ENCODE measurements around the gene SLC38A4. TPM values are rescaled to one million over a fixed set of nuclear protein-coding genes. Genes with fewer than 3 reads are reported as not detected.
A peak's percentile ranks its signal among the peaks of the same experiment; 100 is the strongest.

Gene SLC38A4
- total RNA-seq, 2 experiments from 2014 or later = not detected

DNA sequence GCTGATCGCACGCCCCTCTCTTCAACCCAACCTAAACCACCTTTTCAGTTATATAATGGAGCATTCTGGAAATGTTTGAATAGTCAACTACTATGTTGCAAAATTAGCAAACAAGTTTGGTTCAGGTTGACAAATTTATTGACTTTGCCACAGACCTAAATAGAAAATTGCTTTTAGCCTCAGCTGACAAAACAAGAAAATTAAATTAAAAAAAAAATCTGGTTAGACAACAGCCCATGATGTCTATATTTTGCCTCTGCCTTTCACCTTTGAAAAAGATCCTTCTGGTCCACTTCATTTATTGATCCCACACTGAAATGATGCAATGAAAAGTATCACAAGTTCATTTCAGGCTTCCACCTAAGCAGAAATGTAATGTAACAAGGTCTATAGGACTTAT, 17.5 kb downstream of the SLC38A4 start:
- no peaks in the 10 kb centered on the region for H3K36me3 Mint-ChIP-seq (ENCODE audit: low read depth)
- H3K27me3 Mint-ChIP-seq (ENCODE audit: low read depth) = peaks cover 17% of the 10 kb centered on the region
- DNase-seq = no peak
- peaks cover 3% of the 10 kb centered on the region for H3K4me1 Mint-ChIP-seq (ENCODE audit: low read depth)
- H3K4me3 Mint-ChIP-seq = no peak overlapping the region
- H3K9me3 Mint-ChIP-seq = no peaks in the 10 kb centered on the region
- intact Hi-C loops (cut with micrococcal nuclease) = no loop called here
- CTCF ChIA-PET = no interaction called here
- no peak overlapping the region for H3K27ac Mint-ChIP-seq

DNA sequence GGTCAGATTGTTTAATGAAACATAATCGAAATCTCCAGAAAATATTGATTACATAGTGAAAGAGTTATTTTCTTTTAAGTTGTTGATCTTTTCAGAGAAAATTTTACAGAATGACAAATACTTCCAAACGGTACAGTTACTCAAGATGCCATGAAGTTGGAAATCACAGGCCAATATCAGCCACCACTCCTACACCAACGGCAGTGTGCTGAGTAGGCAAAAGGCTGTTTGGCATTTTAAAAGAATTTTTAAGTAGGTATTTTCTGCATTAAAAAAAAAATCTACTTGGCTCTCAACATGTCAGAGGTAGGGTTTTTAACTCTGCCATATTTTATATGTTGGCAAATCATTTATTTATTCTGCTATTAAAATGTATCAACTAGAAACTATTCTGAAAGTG, 21.7 kb downstream of the SLC38A4 start:
- no peak overlapping the region for H3K27ac Mint-ChIP-seq
- no peaks in the 10 kb centered on the region for H3K9me3 Mint-ChIP-seq
- intact Hi-C loops (cut with micrococcal nuclease) = no loop called here
- DNase-seq = no peak
- CTCF ChIA-PET = no interaction called here
- H3K27me3 Mint-ChIP-seq (ENCODE audit: low read depth) = peaks cover 20% of the 10 kb centered on the region
- no peaks in the 10 kb centered on the region for H3K4me1 Mint-ChIP-seq (ENCODE audit: low read depth)
- H3K36me3 Mint-ChIP-seq (ENCODE audit: low read depth) = no peaks in the 10 kb centered on the region
- no peak overlapping the region for H3K4me3 Mint-ChIP-seq

DNA sequence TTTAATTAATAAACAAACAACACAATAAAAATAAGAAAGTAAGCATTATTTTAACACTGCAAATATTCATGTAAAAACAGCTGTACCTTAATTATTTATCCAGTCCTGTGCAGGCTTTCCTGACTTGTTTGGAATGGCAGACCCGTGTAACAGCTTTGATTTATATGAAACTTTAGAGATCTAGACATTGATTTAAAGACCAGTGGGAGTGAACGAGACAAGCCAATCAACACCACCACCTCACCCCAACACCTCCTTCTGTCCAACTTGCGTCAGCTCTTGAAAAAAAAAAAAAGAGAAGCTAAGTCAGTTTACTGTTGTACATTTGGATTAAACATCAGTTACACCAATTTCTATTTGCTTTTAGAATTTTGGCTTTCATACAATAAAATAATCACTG, 22.3 kb downstream of the SLC38A4 start:
- DNase-seq = no peak
- intact Hi-C loops (cut with micrococcal nuclease) = no loop called here
- Mint-ChIP-seq H3K4me1 (ENCODE audit: low read depth) (no peaks in the 10 kb centered on the region), H3K9me3 (no peaks in the 10 kb centered on the region), H3K4me3 (no peak overlapping the region), H3K36me3 (ENCODE audit: low read depth) (no peaks in the 10 kb centered on the region), H3K27me3 (ENCODE audit: low read depth) (peaks cover 20% of the 10 kb centered on the region), H3K27ac (no peak overlapping the region)
- CTCF ChIA-PET = no interaction called here

DNA sequence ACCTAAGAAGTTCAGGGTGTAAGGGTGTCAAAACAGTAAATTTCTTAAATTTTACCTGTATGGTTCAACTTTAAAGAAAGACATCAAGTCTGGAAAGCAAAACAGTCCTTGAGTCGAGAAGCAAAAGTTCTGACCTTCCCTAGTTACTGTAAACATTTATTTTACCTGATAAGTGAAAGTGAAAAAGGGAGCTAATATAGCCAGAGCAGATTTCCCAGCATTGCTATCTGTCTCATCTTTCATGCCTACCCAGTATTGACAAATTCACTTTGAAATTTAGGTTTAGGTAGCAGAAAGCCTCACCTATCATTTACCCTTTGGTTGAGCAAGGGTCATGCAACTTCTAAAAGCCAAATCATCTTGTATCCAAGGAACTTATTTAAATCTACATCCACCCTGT, 24.5 kb downstream of the SLC38A4 start:
- intact Hi-C loops (cut with micrococcal nuclease) = no loop called here
- Mint-ChIP-seq H3K36me3 (ENCODE audit: low read depth) (no peaks in the 10 kb centered on the region), H3K27ac (no peak overlapping the region), H3K4me3 (no peak overlapping the region), H3K9me3 (no peaks in the 10 kb centered on the region), H3K4me1 (ENCODE audit: low read depth) (no peaks in the 10 kb centered on the region), H3K27me3 (ENCODE audit: low read depth) (peaks cover 18% of the 10 kb centered on the region)
- CTCF ChIA-PET = no interaction called here
- no peak for DNase-seq

DNA sequence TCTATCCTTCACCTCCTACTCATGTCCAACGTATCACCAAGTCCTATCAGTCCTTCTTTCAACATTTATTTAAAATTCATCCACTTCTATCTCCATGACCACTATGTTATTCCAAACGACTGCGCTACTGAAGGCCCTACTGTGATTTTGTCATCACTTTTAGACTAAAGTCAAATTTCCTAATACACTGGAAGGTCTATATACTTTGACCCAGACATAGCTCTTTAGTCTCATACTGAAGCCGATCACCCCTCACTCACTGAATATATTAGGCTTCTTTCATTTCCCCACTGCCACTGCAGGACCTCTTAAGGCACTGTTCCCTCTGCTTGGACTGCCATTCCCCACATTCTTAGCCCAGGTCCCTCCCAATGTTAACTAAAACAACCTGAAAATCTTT, 25.6 kb downstream of the SLC38A4 start:
- intact Hi-C loops (cut with micrococcal nuclease) = no loop called here
- H3K4me1 Mint-ChIP-seq (ENCODE audit: low read depth) = peaks cover 9% of the 10 kb centered on the region
- H3K4me3 Mint-ChIP-seq = no peak overlapping the region
- H3K27ac Mint-ChIP-seq = no peak overlapping the region
- no peaks in the 10 kb centered on the region for H3K36me3 Mint-ChIP-seq (ENCODE audit: low read depth)
- peaks cover 10% of the 10 kb centered on the region for H3K27me3 Mint-ChIP-seq (ENCODE audit: low read depth)
- no peaks in the 10 kb centered on the region for H3K9me3 Mint-ChIP-seq
- CTCF ChIA-PET = no interaction called here
- DNase-seq = no peak

DNA sequence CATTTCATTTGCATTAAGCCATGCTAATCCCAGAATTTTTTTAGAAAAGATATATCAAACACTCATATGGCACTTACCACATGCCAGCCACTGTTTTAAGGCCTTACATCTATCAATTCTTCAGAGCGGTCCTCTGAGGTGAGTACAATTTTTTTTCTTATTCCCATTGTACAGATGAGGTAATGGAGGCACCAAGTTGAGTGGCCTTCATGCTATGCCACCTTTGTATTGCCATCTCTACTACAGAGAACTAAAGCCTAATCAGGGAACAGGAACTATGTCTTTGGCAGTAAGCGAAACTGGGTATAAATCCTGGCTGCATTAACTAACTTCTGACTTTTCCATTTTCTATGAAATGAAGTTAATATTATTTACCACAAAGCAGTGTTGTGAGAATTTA, 27.1 kb downstream of the SLC38A4 start:
- no peaks in the 10 kb centered on the region for H3K36me3 Mint-ChIP-seq (ENCODE audit: low read depth)
- H3K4me3 Mint-ChIP-seq = no peak overlapping the region
- H3K4me1 Mint-ChIP-seq (ENCODE audit: low read depth) = peaks cover 18% of the 10 kb centered on the region
- H3K27ac Mint-ChIP-seq = no peak overlapping the region
- DNase-seq = no peak
- peaks cover 5% of the 10 kb centered on the region for H3K27me3 Mint-ChIP-seq (ENCODE audit: low read depth)
- no peaks in the 10 kb centered on the region for H3K9me3 Mint-ChIP-seq
- intact Hi-C loops (cut with micrococcal nuclease) = loop anchor here (10.0 kb wide), 1 partner anchor 1564 kb away; no protein-coding TSS in a partner anchor
- CTCF ChIA-PET = no interaction called here

DNA sequence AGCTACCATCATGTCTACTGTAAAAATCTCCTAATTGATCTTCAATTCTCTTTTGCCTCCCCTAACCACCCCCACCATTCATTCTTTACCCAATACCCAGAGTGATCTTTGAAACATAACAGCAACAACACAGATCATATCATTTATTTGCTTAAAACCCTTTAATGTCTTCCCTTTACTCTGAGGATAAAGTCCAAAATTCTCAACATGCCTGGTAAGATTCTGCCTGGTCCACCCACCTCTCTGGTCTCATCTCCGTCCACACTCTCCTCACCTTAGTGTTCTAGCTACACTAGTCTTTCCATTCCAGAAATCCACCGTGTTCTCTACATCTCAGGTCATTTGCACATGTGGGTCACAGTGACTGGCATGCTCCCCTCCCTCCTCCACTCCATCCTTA, 27.7 kb downstream of the SLC38A4 start:
- no peak overlapping the region for H3K4me3 Mint-ChIP-seq
- DNase-seq = no peak
- H3K27ac Mint-ChIP-seq = no peak overlapping the region
- H3K4me1 Mint-ChIP-seq (ENCODE audit: low read depth) = peaks cover 24% of the 10 kb centered on the region
- no peaks in the 10 kb centered on the region for H3K36me3 Mint-ChIP-seq (ENCODE audit: low read depth)
- CTCF ChIA-PET = no interaction called here
- H3K27me3 Mint-ChIP-seq (ENCODE audit: low read depth) = peaks cover 5% of the 10 kb centered on the region
- intact Hi-C loops (cut with micrococcal nuclease) = loop anchor here (10.0 kb wide), 1 partner anchor 1563 kb away; no protein-coding TSS in a partner anchor
- no peaks in the 10 kb centered on the region for H3K9me3 Mint-ChIP-seq

DNA sequence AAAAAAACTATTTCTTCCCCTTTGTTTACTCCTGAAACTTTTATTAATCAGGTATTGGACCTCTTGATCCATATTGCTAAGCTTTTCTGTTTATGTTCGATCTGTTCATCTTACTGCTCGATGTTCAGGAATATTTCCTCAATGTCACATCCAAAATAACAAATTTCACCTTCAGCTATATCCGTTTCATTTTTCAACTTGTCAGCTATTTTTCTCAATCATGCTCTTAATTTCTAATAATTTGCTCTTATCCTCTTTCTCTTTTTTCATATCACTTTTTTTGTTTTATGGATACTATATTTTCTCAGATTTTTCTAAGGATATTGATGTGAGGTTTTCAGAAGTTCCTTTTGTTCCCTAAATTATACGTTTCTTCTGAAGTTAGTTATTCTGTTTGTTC, 29.8 kb downstream of the SLC38A4 start:
- no peak overlapping the region for H3K4me3 Mint-ChIP-seq
- no peaks in the 10 kb centered on the region for H3K9me3 Mint-ChIP-seq
- no peak overlapping the region for H3K27ac Mint-ChIP-seq
- H3K27me3 Mint-ChIP-seq (ENCODE audit: low read depth) = peaks cover 5% of the 10 kb centered on the region
- H3K36me3 Mint-ChIP-seq (ENCODE audit: low read depth) = no peaks in the 10 kb centered on the region
- intact Hi-C loops (cut with micrococcal nuclease) = loop anchor here (2.0 to 10.0 kb wide), 5 partner anchors 245 to 1561 kb away; no protein-coding TSS in a partner anchor
- DNase-seq = no peak
- H3K4me1 Mint-ChIP-seq (ENCODE audit: low read depth) = peaks cover 24% of the 10 kb centered on the region
- CTCF ChIA-PET = interaction anchor here (0.6 to 0.7 kb wide), 2 partner anchors 136 to 1268 kb away, joined by 3 to 4 read pairs; no protein-coding TSS in a partner anchor

DNA sequence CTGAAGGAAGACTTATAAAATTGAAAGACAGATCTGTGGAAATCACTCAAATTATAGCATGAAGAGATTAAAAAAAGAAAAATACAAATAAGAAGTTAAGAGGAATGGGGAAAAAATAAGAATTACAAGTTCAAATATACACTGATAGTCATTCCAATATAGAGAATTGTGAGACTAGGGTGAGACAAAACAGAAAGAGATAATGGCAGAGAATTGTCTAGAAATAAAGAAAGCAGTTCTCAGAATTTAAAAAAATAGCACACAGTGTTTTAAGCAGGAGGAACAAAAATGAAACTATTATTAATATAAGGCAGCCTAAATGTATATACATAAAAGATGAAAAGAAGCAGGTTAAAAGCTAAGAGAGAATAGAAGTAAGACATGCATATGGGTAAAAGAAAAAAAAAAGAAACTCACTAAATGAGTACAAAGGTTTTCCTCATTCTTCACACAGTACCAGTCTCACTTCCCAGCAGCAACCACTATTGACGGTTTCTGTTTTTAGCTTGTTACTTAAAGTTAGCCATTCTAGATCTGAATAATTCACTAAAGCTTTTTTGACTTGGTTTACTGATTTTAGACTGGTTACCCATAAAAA, 31.1 kb downstream of the SLC38A4 start:
- Mint-ChIP-seq H3K4me1 (ENCODE audit: low read depth) (peaks cover 27% of the 10 kb centered on the region), H3K27me3 (ENCODE audit: low read depth) (no peaks in the 10 kb centered on the region), H3K27ac (peak overlapping the region; percentile 80), H3K36me3 (ENCODE audit: low read depth) (no peaks in the 10 kb centered on the region), H3K4me3 (no peak overlapping the region), H3K9me3 (no peaks in the 10 kb centered on the region)
- intact Hi-C loops (cut with micrococcal nuclease) = loop anchor here (1.0 to 10.0 kb wide), 7 partner anchors 244 to 1560 kb away; no protein-coding TSS in a partner anchor
- DNase-seq = peak; percentile 46
- CTCF ChIA-PET = no interaction called here

DNA sequence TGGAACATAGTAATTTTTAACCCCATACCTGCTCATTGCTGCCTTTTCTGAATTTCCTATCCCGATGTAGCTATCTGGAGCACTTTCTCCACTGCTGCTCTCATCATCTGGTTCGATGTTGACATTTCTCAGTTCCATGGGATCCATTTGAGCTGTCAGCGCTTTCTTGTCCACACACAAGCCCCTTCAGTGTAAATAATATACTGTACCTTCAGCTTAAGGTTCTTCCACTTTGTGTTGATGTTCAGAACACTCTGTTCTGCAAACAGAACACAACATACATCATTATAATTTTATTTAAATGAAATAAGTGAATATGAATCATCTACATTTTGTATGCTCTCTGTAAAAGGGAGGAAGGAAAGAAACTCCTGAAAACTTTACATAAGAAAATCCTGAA, 32.9 kb downstream of the SLC38A4 start:
- no peak overlapping the region for H3K4me3 Mint-ChIP-seq
- CTCF ChIA-PET = no interaction called here
- no peak overlapping the region for H3K27ac Mint-ChIP-seq
- H3K4me1 Mint-ChIP-seq (ENCODE audit: low read depth) = peaks cover 39% of the 10 kb centered on the region
- no peaks in the 10 kb centered on the region for H3K27me3 Mint-ChIP-seq (ENCODE audit: low read depth)
- H3K36me3 Mint-ChIP-seq (ENCODE audit: low read depth) = no peaks in the 10 kb centered on the region
- no peak for DNase-seq
- intact Hi-C loops (cut with micrococcal nuclease) = loop anchor here (10.0 kb wide), 1 partner anchor 1558 kb away; no protein-coding TSS in a partner anchor
- no peaks in the 10 kb centered on the region for H3K9me3 Mint-ChIP-seq

DNA sequence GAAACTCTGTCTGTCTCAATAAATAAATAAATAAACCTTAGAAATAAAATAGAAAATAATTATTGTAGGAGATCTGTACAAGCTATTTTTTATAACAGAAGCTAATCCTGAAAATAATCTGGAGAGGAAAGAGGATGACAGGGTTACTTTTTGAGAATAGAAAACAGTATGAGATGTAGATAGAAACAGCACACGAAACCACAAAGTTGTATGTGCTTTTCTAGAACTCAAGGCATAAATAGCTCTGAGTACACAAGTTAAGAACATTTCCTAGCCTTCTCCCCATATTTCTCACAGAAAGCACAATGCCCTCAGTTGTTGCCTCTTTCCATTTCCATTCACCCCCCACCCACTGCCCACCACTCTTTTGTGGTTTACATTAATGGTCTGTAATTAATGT, 35.7 kb downstream of the SLC38A4 start:
- intact Hi-C loops (cut with micrococcal nuclease) = loop anchor here (10.0 kb wide), 1 partner anchor 1555 kb away; no protein-coding TSS in a partner anchor
- CTCF ChIA-PET = no interaction called here
- Mint-ChIP-seq H3K9me3 (no peaks in the 10 kb centered on the region), H3K4me3 (no peak overlapping the region), H3K27ac (no peak overlapping the region), H3K36me3 (ENCODE audit: low read depth) (no peaks in the 10 kb centered on the region), H3K4me1 (ENCODE audit: low read depth) (peaks cover 31% of the 10 kb centered on the region), H3K27me3 (ENCODE audit: low read depth) (no peaks in the 10 kb centered on the region)
- no peak for DNase-seq

DNA sequence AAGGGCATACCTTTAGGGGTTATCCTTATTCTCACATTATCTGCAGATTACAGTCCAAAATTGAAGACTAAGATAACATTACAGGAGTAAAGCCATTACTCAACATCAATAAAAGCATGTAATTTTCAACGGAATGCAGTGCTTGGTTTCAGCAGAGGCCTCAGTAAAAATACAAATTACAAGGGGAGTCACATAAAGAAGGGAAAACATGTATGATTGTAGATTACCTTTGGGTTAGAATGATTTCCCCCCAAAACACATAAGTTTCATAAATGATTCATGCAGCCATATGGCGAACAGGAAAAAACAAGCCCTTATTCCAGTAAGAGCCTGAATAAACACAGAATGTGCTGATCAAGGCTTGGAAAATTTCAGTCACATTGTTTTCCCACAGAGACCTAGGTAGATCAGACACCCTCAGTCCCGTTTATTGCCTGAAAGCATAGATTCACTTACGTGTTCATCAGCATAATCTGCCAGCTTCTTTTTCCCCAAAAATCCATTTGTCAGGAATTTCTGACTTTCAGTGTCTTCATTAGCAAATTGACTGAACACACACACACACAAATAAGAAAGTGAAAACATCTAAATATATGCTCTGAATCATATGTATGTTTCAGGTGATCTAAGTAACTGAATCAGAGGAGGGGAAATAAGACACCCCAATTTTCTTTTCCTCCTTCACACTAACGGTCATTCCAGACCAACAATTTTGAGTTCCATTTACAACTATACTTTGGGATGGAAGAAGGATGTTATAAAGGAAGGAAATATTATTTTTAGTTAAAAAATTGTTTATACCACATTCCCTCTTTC, 37.5 kb downstream of the SLC38A4 start:
- H3K4me1 Mint-ChIP-seq (ENCODE audit: low read depth) = peaks cover 18% of the 10 kb centered on the region
- peak overlapping the region; percentile 33 for H3K27ac Mint-ChIP-seq
- no peak for DNase-seq
- CTCF ChIA-PET = no interaction called here
- no peaks in the 10 kb centered on the region for H3K36me3 Mint-ChIP-seq (ENCODE audit: low read depth)
- no peaks in the 10 kb centered on the region for H3K27me3 Mint-ChIP-seq (ENCODE audit: low read depth)
- no peak overlapping the region for H3K4me3 Mint-ChIP-seq
- intact Hi-C loops (cut with micrococcal nuclease) = no loop called here
- H3K9me3 Mint-ChIP-seq = no peaks in the 10 kb centered on the region
